Measurements from ENCODE around the gene ZGLP1.
A peak's percentile ranks its signal among the peaks of the same experiment; 100 is the strongest.

The ZGLP1 gene

GRCh38 chr19:10317045-10317856 is 7.6 kb upstream of the ZGLP1 start:
- no peak for DNase-seq (ENCODE audit: low read depth)
- TF ChIP-seq CTCF (conservative IDR thresholded peaks at IDR 0.05; ENCODE audit: low read depth, low read length), result no peak
- H3K4me3 ChIP-seq (ENCODE audit: low read depth, low read length), result no peak overlapping the region

GRCh38 chr19:10316229-10317044 is 6.8 kb upstream of the ZGLP1 start:
- H3K4me3 ChIP-seq (ENCODE audit: low read depth, low read length), result no peak overlapping the region
- no peak for TF ChIP-seq CTCF (conservative IDR thresholded peaks at IDR 0.05; ENCODE audit: low read depth, low read length)
- DNase-seq (ENCODE audit: low read depth), result no peak

DNA sequence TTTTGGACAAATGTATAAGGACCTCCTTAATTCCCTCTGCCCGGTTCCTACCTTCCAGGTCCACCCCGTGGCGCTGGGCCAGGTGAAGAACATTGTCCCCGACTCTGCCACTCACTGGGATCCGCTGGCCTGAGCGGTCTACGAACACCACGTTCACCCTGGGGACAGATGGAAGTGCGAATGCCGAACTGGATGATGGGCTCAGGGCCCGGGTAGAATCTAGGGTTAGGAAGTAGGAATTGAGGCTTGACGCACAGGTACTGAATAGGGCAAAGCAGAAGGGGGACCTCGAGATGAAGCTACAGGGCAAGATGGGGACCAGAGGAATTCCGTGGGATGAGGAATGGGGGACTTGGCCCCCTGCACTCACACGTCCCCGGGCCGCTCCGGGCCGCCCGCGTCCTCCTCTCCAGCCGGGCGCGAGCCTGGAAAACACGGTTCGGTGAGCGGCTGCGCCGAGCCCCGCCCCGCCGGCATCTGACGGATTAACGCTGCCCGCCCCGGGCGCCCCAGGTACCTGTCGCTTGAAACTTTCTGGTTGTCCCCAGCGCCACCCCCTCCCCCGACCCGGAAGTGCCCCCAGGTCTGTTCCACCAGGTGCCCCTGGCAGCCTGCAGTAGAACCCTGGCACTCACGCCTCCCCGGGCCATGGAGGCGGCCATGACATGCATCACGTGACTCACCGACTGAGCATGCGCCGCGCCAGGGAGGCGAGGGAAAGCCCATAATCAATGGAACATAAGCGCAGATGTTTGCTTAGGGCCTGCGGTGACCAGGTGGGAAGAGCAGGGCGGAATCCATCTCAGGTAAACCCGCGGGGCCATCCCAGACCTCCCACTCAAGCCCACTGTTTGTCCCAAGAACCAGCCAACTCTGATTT is 6.0 kb upstream of the ZGLP1 start, which contains the start of gene FDX2:
Gene FDX2 (minus strand): TSS at position 681 of the 880 bp plus-strand sequence. CDS start 19 bp downstream, at position 662.
- no peak for TF ChIP-seq CTCF (conservative IDR thresholded peaks at IDR 0.05; ENCODE audit: low read depth, low read length)
- peak; percentile 80 for DNase-seq (ENCODE audit: low read depth)
- peak within 1 kb of the TSS; percentile 86 for H3K4me3 ChIP-seq (ENCODE audit: low read depth, low read length)

- no peak for TF ChIP-seq CTCF (conservative IDR thresholded peaks at IDR 0.05; ENCODE audit: low read depth, low read length)
- H3K4me3 ChIP-seq (ENCODE audit: low read depth, low read length), result no peak overlapping the region
- no peak for DNase-seq (ENCODE audit: low read depth)
Observed at GRCh38 chr19:10306327-10306726, 3.3 kb downstream of the ZGLP1 start.

DNA sequence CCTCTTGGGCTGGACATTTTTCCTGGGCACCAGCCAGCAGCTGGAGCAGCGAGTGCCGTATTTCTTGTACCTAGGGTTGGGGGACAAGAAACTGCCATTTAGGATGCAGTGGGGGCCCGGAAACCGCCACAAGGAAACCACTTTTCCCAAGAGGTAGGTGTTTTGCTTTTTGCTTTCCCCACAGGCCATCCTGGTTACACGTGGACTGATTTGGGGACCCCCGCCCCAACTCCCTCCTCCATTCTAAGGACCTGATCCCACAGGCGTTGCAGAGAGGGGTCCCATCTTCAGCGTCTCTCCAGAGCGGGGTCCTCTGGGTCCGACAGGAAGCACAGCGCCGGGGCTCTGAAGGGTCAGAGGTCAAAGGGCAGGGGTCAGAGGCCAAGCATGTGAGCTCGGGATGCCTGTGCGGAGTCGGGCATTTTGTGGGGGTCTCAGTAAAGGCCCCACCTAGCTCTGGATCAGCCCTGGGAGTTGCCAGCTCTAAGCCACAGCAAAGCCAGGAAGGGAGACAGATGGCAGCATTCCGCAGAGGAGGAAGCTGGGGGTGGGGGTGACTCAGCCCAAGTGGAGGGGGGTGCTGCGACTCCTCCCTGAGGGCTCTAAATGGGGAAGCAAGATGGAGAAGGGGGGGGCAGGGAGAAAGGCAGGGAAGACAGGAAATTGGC is 4.3 kb downstream of the ZGLP1 start:
- TF ChIP-seq CTCF (conservative IDR thresholded peaks at IDR 0.05; ENCODE audit: low read depth, low read length), result no peak
- H3K4me3 ChIP-seq (ENCODE audit: low read depth, low read length), result no peak overlapping the region
- no peak for DNase-seq (ENCODE audit: low read depth)

Measured in choroid plexus epithelial cell (primary cell).